HEK293 (cell line): ENCODE data around the gene KCNJ6.

Source experiments
- CTCF ChIA-PET: fragments of 350-600 bp; formaldehyde crosslinking; extraction: SDS; loops from one replicate; lab custom pipeline; 2021; ENCODE audit warnings: antibody characterized with exemption; lab: Yijun Ruan, JAX
- POLR2A ChIA-PET: fragments of 300-600 bp; formaldehyde crosslinking; extraction: SDS; loops from one replicate; lab custom pipeline; 2020; ENCODE audit warnings: antibody characterized with exemption, inconsistent platforms; lab: Yijun Ruan, JAX
- H3K27ac ChIP-seq: fragments of 200-500 bp; sonication (Bioruptor generic); 2 replicates; pipeline ENCODE4 v1.5.1; 2014; ENCODE audit warnings: low read depth, low read length, control low read depth, inconsistent platforms; ENCODE audit errors: extremely low read depth
- H3K36me3 ChIP-seq, 2 experiments: fragments of 200-500 bp in 1 of 2; sonication (Bioruptor generic) in 1 of 2; 1 replicate in 1 of 2; 2 replicates in 1 of 2; pipeline ENCODE4 v1.5.1; 2014 to 2017; ENCODE audit warnings: inconsistent platforms in 2 of 2, low read length in 2 of 2; ENCODE audit not compliant: control insufficient read depth in 2 of 2, insufficient read depth in 1 of 2
- H3K4me1 ChIP-seq: fragments of 200-500 bp; sonication (Bioruptor generic); 2 replicates; pipeline ENCODE4 v1.5.1; 2014; ENCODE audit warnings: mild to moderate bottlenecking, low read length, inconsistent platforms; ENCODE audit not compliant: control insufficient read depth, insufficient read depth
- H3K4me3 ChIP-seq: 2 replicates; pipeline ENCODE4 v1.5.1; 2011; ENCODE audit warnings: low read depth, mild to moderate bottlenecking, control low read depth, low read length, moderate library complexity
- H3K9me3 ChIP-seq: fragments of 200-500 bp; sonication (Bioruptor generic); 2 replicates; pipeline ENCODE4 v1.5.1; 2014; ENCODE audit warnings: low read depth, low read length, inconsistent platforms; ENCODE audit not compliant: control insufficient read depth, insufficient read depth
- GLIS2 ChIP-seq: fragments of 450-650 bp; formaldehyde crosslinking; IDR thresholded peaks from 2 replicates; pipeline ENCODE4 v1.5.1; 2016; ENCODE audit warnings: missing biosample characterization, missing genetic modification characterization
- KLF1 ChIP-seq: fragments of 450-650 bp; formaldehyde crosslinking; IDR thresholded peaks from 2 replicates; pipeline ENCODE4 v1.5.1; 2016; ENCODE audit warnings: missing biosample characterization, missing genetic modification characterization
- ZBTB8A ChIP-seq: fragments of 450-650 bp; formaldehyde crosslinking; IDR thresholded peaks from 2 replicates; pipeline ENCODE4 v1.5.1; 2016; ENCODE audit warnings: missing biosample characterization, missing genetic modification characterization
- ZFP37 ChIP-seq: fragments of 450-650 bp; formaldehyde crosslinking; IDR thresholded peaks from 2 replicates; pipeline ENCODE4 v1.5.1; 2016; ENCODE audit warnings: missing biosample characterization, missing genetic modification characterization
- ZFP41 ChIP-seq: fragments of 450-650 bp; formaldehyde crosslinking; IDR thresholded peaks from 2 replicates; pipeline ENCODE4 v1.5.1; 2016; ENCODE audit warnings: missing biosample characterization, missing genetic modification characterization, borderline replicate concordance
- ZFP69B ChIP-seq: fragments of 450-650 bp; formaldehyde crosslinking; IDR thresholded peaks from 2 replicates; pipeline ENCODE4 v1.5.1; 2016; ENCODE audit warnings: missing biosample characterization, missing genetic modification characterization
- ZNF114 ChIP-seq: fragments of 450-650 bp; formaldehyde crosslinking; IDR thresholded peaks from 2 replicates; pipeline ENCODE4 v1.5.0; 2017; ENCODE audit warnings: missing biosample characterization, missing genetic modification characterization
- ZNF155 ChIP-seq: fragments of 450-650 bp; formaldehyde crosslinking; IDR thresholded peaks from 2 replicates; pipeline ENCODE4 v1.5.1; 2016; ENCODE audit warnings: missing biosample characterization, missing genetic modification characterization
- ZNF157 ChIP-seq: fragments of 450-650 bp; formaldehyde crosslinking; IDR thresholded peaks from 2 replicates; pipeline ENCODE4 v1.5.1; 2016; ENCODE audit warnings: missing biosample characterization, missing genetic modification characterization
- ZNF2 ChIP-seq: fragments of 450-650 bp; formaldehyde crosslinking; IDR thresholded peaks from 2 replicates; pipeline ENCODE4 v1.5.1; 2016; ENCODE audit warnings: missing biosample characterization, missing genetic modification characterization
- ZNF350 ChIP-seq: fragments of 450-650 bp; formaldehyde crosslinking; IDR thresholded peaks from 2 replicates; pipeline ENCODE4 v1.5.0; 2017; ENCODE audit warnings: missing biosample characterization, mild to moderate bottlenecking, missing genetic modification characterization
- ZNF514 ChIP-seq: fragments of 450-650 bp; formaldehyde crosslinking; IDR thresholded peaks from 2 replicates; pipeline ENCODE4 v1.5.1; 2016; ENCODE audit warnings: missing biosample characterization, missing genetic modification characterization
- ZNF561 ChIP-seq: fragments of 450-650 bp; IDR thresholded peaks from 2 replicates; pipeline ENCODE4 v1.5.1; 2018; ENCODE audit warnings: missing biosample characterization, missing genetic modification characterization, borderline replicate concordance
- ZNF596 ChIP-seq: fragments of 450-650 bp; IDR thresholded peaks from 2 replicates; pipeline ENCODE4 v1.5.0; 2018; ENCODE audit warnings: missing biosample characterization, mild to moderate bottlenecking, missing genetic modification characterization, moderate library complexity
- ZNF677 ChIP-seq: fragments of 450-650 bp; IDR thresholded peaks from 2 replicates; pipeline ENCODE4 v1.5.0; 2018; ENCODE audit warnings: missing biosample characterization, mild to moderate bottlenecking, missing genetic modification characterization, moderate library complexity
- ZNF76 ChIP-seq: fragments of 450-650 bp; formaldehyde crosslinking; IDR thresholded peaks from 2 replicates; pipeline ENCODE4; 2016; ENCODE audit warnings: low read depth, missing biosample characterization, missing genetic modification characterization, borderline replicate concordance
- ZNF791 ChIP-seq: fragments of 450-650 bp; formaldehyde crosslinking; IDR thresholded peaks from 2 replicates; pipeline ENCODE4 v1.5.1; 2016; ENCODE audit warnings: missing biosample characterization, missing genetic modification characterization
- TF ChIP-seq, protein P1 (sequence below): fragments of 450-650 bp; formaldehyde crosslinking; IDR thresholded peaks from 2 replicates; pipeline ENCODE4 v1.5.1; 2016; ENCODE audit warnings: missing biosample characterization, missing genetic modification characterization
- TF ChIP-seq, protein P2 (sequence below): fragments of 450-650 bp; formaldehyde crosslinking; IDR thresholded peaks from 2 replicates; pipeline ENCODE4 v1.5.1; 2017; ENCODE audit warnings: missing biosample characterization, missing genetic modification characterization
- TF ChIP-seq, protein P3 (sequence below): fragments of 450-650 bp; formaldehyde crosslinking; conservative IDR thresholded peaks from 2 replicates; pipeline ENCODE4 v1.5.1; 2016; ENCODE audit warnings: low read depth, missing biosample characterization, missing genetic modification characterization
- TF ChIP-seq, protein P4 (sequence below): fragments of 450-650 bp; formaldehyde crosslinking; IDR thresholded peaks from 2 replicates; pipeline ENCODE4 v1.5.1; 2016; ENCODE audit warnings: missing biosample characterization, missing genetic modification characterization
- TF ChIP-seq, protein P5 (sequence below): fragments of 450-650 bp; IDR thresholded peaks from 2 replicates; pipeline ENCODE4 v1.5.1; 2018; ENCODE audit warnings: missing biosample characterization, missing genetic modification characterization

Gene KCNJ6

DNA sequence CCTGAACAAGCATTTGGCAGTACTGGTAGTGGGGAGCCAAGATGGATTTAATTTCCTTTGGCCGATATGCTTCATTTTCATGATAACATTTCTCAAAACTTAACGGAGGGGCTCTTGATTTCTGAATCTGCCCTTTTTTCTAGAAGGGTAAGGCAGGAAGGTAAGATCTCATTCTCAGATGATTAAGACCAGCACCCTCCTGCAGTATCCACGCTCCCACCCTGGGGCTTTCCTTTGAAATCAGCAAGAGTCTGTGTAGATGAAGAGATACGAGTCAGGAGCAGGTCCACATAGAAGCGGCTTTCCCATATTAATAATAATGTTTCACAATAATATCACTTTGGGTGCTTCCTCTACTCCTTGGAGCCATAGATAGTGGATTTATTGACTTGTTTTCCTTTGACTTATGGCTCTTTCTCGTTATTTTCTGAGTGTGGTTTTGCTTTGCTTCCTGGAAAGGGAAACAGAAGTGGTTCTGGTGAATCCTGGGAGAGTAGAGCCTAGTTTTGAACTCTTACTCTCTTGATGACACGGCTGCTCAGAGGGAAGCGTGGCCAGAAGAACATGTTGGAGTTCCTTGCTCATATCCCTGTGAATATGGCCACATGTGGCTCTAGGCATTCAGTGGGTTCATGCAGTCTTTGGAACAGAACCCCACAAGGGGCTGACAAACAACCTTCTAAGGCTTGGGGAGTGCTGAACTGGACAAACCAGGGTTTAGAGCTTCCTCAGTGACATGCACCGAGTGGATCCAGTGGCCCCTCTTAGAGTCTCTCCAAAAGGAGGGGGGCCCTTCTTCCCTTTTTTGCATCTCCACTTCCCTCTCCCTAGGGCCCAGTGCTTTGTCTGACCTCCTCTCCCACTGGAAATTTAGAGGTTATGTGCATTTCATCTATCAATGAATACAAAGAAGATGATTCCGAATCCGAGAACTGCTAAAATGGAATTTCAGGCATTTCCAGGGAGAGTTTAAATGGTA is 354.0 kb downstream of the KCNJ6 start (continued):
- TF ChIP-seq, protein P1, sequence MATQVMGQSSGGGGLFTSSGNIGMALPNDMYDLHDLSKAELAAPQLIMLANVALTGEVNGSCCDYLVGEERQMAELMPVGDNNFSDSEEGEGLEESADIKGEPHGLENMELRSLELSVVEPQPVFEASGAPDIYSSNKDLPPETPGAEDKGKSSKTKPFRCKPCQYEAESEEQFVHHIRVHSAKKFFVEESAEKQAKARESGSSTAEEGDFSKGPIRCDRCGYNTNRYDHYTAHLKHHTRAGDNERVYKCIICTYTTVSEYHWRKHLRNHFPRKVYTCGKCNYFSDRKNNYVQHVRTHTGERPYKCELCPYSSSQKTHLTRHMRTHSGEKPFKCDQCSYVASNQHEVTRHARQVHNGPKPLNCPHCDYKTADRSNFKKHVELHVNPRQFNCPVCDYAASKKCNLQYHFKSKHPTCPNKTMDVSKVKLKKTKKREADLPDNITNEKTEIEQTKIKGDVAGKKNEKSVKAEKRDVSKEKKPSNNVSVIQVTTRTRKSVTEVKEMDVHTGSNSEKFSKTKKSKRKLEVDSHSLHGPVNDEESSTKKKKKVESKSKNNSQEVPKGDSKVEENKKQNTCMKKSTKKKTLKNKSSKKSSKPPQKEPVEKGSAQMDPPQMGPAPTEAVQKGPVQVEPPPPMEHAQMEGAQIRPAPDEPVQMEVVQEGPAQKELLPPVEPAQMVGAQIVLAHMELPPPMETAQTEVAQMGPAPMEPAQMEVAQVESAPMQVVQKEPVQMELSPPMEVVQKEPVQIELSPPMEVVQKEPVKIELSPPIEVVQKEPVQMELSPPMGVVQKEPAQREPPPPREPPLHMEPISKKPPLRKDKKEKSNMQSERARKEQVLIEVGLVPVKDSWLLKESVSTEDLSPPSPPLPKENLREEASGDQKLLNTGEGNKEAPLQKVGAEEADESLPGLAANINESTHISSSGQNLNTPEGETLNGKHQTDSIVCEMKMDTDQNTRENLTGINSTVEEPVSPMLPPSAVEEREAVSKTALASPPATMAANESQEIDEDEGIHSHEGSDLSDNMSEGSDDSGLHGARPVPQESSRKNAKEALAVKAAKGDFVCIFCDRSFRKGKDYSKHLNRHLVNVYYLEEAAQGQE, result no peak
- no peak for TF ChIP-seq ZNF677 (tag by site-specific recombination)
- no peak for TF ChIP-seq ZNF157 (tag by site-specific recombination)
- TF ChIP-seq, all 188 proteins: peak for 0

DNA sequence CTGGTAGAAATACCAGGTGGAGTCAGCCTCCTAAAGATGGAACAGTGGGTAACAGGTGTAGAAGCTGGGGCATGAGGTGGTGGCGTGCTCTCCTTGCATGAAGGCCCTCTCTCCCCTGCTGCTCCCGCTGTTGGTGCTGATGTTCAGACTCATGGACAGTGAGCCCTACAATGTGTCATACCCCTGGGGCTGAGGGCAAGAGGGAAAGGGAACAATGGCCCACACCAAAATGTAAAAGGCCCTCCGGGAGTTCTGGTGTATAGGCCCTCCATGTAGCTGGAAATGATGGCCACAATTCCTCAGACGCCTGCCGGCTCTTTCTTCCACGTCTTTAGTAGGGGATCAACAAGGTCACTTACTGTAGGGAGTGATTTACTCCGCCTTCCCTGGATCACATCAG is 354.8 kb downstream of the KCNJ6 start:
- CTCF ChIA-PET, result no interaction called here

More for the DNA sequence above, 354.8 kb downstream of the KCNJ6 start:
- Histone ChIP-seq H3K4me1 (no peaks in the 10 kb centered on the region; the same call in 1 of the 2 replicates), H3K36me3 (no peaks in the 10 kb centered on the region), H3K4me3 (no peak overlapping the region), H3K9me3 (no peaks in the 10 kb centered on the region), H3K27ac (no peak overlapping the region)
- POLR2A ChIA-PET, result no interaction called here
- TF ChIP-seq ZNF350, result no peak
- no peak for TF ChIP-seq ZNF791
- no peak for TF ChIP-seq ZNF114 (tag by site-specific recombination)
- TF ChIP-seq ZNF76 (tag by site-specific recombination), result no peak
- no peak for TF ChIP-seq ZNF2 (tag by site-specific recombination)
- TF ChIP-seq, protein P2, sequence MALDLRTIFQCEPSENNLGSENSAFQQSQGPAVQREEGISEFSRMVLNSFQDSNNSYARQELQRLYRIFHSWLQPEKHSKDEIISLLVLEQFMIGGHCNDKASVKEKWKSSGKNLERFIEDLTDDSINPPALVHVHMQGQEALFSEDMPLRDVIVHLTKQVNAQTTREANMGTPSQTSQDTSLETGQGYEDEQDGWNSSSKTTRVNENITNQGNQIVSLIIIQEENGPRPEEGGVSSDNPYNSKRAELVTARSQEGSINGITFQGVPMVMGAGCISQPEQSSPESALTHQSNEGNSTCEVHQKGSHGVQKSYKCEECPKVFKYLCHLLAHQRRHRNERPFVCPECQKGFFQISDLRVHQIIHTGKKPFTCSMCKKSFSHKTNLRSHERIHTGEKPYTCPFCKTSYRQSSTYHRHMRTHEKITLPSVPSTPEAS (tag by site-specific recombination), result no peak
- no peak for TF ChIP-seq ZFP41 (tag by site-specific recombination)
- TF ChIP-seq ZFP69B (tag by site-specific recombination), result no peak
- no peak for TF ChIP-seq ZBTB8A (tag by site-specific recombination)
- TF ChIP-seq, protein P3, sequence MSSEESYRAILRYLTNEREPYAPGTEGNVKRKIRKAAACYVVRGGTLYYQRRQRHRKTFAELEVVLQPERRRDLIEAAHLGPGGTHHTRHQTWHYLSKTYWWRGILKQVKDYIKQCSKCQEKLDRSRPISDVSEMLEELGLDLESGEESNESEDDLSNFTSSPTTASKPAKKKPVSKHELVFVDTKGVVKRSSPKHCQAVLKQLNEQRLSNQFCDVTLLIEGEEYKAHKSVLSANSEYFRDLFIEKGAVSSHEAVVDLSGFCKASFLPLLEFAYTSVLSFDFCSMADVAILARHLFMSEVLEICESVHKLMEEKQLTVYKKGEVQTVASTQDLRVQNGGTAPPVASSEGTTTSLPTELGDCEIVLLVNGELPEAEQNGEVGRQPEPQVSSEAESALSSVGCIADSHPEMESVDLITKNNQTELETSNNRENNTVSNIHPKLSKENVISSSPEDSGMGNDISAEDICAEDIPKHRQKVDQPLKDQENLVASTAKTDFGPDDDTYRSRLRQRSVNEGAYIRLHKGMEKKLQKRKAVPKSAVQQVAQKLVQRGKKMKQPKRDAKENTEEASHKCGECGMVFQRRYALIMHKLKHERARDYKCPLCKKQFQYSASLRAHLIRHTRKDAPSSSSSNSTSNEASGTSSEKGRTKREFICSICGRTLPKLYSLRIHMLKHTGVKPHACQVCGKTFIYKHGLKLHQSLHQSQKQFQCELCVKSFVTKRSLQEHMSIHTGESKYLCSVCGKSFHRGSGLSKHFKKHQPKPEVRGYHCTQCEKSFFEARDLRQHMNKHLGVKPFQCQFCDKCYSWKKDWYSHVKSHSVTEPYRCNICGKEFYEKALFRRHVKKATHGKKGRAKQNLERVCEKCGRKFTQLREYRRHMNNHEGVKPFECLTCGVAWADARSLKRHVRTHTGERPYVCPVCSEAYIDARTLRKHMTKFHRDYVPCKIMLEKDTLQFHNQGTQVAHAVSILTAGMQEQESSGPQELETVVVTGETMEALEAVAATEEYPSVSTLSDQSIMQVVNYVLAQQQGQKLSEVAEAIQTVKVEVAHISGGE (tag by site-specific recombination), result no peak
- TF ChIP-seq ZFP37 (tag by site-specific recombination), result no peak
- no peak for TF ChIP-seq KLF1
- no peak for TF ChIP-seq ZNF155 (tag by site-specific recombination)
- TF ChIP-seq GLIS2 (tag by site-specific recombination), result no peak
- TF ChIP-seq, protein P4, sequence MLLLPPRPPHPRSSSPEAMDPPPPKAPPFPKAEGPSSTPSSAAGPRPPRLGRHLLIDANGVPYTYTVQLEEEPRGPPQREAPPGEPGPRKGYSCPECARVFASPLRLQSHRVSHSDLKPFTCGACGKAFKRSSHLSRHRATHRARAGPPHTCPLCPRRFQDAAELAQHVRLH (tag by site-specific recombination), result no peak
- TF ChIP-seq, protein P5, sequence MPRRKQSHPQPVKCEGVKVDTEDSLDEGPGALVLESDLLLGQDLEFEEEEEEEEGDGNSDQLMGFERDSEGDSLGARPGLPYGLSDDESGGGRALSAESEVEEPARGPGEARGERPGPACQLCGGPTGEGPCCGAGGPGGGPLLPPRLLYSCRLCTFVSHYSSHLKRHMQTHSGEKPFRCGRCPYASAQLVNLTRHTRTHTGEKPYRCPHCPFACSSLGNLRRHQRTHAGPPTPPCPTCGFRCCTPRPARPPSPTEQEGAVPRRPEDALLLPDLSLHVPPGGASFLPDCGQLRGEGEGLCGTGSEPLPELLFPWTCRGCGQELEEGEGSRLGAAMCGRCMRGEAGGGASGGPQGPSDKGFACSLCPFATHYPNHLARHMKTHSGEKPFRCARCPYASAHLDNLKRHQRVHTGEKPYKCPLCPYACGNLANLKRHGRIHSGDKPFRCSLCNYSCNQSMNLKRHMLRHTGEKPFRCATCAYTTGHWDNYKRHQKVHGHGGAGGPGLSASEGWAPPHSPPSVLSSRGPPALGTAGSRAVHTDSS, result no peak
- no peak for TF ChIP-seq ZNF514 (tag by site-specific recombination)
- TF ChIP-seq ZNF561 (tag by site-specific recombination), result no peak
- no peak for TF ChIP-seq ZNF596
